GM10266 (cell line): Measurements from ENCODE around the gene BEX5.
"Not testable (repeated sequence)": the region's sequence is repeated elsewhere in the genome, so short reads cannot be mapped to it uniquely, and the experiment has no call there.

ENCODE experiments used
- DNase-seq: peaks from one replicate; pipeline ENCODE4 v3.0.0; 2012; ENCODE audit errors: extremely low spot score
- TF ChIP-seq, protein P1 (sequence below): IDR thresholded peaks from 2 replicates; pipeline ENCODE4 v1.5.1; 2012; ENCODE audit warnings: mild to moderate bottlenecking, low read depth; ENCODE audit not compliant: control insufficient read depth, insufficient read depth; ENCODE audit errors: missing control alignments

Gene BEX5

DNA sequence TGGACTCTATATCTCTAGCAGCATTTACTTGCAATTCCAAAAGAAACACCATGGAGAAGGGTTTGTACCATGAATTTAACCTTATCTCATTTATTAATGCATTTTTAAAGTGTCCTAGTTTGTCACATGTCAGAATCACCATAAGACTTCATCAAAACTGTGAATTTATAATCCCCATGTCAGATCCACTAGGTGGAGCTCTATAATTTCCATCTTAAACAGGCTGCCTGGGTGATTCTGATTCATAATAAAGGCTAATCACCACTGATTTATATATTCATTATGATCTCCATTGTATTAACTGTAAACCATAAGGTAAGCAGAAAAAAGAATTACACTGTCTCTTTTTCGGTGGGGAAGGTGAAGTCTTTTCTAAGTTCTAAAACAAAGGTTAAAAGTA, 26.3 kb downstream of the BEX5 start:
- TF ChIP-seq, protein P1, sequence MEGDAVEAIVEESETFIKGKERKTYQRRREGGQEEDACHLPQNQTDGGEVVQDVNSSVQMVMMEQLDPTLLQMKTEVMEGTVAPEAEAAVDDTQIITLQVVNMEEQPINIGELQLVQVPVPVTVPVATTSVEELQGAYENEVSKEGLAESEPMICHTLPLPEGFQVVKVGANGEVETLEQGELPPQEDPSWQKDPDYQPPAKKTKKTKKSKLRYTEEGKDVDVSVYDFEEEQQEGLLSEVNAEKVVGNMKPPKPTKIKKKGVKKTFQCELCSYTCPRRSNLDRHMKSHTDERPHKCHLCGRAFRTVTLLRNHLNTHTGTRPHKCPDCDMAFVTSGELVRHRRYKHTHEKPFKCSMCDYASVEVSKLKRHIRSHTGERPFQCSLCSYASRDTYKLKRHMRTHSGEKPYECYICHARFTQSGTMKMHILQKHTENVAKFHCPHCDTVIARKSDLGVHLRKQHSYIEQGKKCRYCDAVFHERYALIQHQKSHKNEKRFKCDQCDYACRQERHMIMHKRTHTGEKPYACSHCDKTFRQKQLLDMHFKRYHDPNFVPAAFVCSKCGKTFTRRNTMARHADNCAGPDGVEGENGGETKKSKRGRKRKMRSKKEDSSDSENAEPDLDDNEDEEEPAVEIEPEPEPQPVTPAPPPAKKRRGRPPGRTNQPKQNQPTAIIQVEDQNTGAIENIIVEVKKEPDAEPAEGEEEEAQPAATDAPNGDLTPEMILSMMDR: no peak

DNA sequence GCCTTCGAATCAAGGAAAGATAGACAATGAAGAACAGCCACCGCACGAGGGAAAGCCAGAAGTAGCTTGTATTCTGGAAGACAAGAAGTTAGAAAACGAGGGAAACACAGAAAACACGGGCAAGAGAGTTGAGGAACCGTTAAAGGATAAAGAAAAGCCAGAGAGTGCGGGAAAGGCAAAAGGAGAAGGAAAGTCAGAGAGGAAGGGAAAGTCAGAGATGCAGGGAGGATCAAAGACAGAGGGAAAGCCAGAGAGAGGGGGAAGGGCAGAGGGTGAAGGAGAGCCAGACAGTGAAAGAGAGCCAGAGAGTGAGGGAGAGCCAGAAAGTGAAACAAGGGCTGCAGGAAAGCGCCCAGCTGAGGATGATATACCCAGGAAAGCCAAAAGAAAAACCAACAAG, 28.9 kb downstream of the BEX5 start:
- TF ChIP-seq, protein P1: no peak
- DNase-seq: no peak

More for the DNA sequence above, 26.3 kb downstream of the BEX5 start:
- no peak for DNase-seq

DNA sequence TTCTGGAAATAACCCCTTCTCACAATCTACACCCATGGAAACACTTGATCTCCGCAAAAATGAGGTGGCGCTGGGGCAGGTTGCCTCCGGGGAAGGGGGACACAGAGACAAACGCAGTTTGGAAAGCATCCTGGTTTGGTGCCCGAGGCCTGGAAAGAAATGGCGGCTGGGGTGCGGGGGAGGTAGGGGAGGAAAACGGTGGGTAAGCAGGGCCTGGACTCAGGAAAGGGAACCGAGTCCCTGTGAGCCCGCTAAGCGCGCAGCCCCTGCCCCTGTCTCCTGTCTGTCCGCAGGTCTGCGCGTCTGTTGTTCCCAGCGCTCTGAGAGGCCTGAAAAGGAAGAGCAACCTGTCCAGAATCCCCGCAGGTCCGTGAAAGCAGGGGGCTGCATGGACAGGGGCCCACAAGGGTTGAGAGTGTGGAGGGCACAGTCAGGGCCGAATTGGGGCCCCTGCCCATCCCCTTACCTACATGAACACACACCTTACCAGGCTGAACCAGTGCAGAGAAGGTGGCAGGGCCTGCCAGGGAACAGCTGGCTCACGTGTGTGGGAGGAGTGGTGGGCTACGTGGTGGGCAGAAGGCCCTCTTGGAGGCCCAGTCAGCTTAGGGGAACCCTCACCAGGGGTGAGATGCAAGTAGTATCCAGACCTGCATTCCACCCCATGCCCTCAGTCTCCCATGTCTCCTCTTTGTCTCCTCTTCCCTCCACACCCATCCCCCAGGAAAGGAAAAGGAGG, 29.5 kb downstream of the BEX5 start:
- DNase-seq: not testable (repeated sequence)

DNA sequence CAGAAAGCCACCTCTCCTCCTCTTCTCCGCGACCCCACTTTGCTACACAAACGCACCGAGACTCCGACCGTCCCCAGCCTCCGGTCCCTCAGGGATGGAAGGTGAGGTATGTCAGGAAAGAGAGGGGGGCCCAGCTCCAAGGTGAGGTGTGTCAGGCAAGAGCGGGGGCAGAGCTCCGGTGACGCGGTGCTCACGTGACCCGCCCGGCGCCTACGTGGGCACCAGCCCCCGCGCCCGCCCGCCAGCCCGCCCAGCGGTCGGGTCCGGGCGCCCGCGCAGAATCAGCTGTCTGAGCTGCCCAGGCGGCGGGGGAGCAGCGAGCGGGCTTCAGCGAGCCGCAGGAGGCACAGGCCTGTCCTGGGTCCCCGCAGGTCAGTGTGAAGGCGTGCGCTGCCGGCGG, 30.3 kb downstream of the BEX5 start, which contains the start of gene TCEAL2:
Gene TCEAL2, plus strand, starts transcription at position 244 of the 400 bp plus-strand sequence. CDS start 1,152 bp downstream, outside the sequence.
- not testable (repeated sequence) for DNase-seq

DNA sequence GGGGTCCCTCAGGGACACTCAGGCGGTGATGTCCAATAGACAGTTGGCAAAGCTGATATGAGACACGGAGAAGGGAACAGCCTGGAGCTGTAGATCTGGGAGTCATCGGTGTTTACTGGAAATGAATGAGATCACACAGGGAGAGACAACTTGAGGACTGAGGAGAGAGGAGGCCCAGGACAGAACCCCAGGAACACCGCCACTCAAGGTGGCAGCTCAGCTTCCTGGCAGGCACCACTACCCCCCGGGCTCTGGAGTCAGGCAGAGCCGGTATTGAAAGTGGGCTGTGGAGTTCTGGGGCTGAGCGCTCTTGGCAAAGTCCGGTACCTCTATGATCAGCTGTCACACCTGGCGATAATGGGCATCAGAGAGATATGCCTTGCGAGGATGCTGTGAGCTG, 30.8 kb downstream of the BEX5 start:
- not testable (repeated sequence) for DNase-seq

DNA sequence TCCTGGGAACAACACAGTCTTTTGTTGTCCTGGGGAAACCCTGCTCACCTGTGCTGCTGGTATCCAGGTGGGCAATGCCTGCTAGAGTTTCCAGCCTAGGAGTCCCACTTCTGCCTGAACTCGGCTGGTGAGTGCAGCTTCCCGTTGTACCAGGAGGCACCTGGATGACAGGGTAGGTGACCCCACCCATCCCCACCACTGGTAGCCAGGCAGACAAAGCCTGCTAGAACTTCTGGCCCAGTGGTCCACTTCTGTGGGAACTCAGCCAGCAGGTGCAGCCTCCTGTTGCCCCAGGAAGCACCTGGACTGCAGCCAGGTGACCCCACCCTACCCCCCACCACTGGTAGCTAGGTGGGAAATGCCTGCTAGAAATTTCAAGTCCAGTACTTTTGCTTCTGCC, 40.0 kb downstream of the BEX5 start:
- DNase-seq: no peak
- TF ChIP-seq, protein P1: no peak

DNA sequence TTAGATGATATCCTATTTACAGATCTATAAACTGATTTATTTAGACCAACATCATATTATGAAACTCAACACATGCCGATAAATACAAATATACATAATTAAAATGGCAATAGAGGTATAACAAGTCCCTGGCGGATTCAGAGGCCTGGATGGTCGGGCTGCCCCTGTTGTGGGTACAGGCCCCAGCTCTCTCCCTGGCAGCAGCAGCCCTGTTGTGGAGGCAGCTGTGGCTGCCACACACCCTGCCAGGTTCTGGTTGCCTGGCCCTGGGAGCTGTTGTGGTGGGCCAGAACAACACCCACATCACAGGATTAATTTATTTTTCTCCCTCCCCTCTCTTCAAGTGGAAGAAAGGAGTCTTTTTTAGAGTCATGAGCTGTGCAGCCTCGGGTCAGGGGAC, 42.4 kb downstream of the BEX5 start:
- DNase-seq: no peak
- TF ChIP-seq, protein P1: no peak
